Choroid plexus epithelial cell (primary cell): ENCODE measurements around the gene KIAA1755.

Experiments used
- DNase-seq: peaks from one replicate; pipeline ENCODE4 v3.0.0-alpha.2; 2010; ENCODE audit warnings: low read depth
- H3K4me3 ChIP-seq: 2 replicates; pipeline ENCODE4 v1.5.1; 2011; ENCODE audit warnings: low read depth, mild to moderate bottlenecking, control low read depth, low read length, moderate library complexity
- TF ChIP-seq, protein P1 (sequence below): conservative IDR thresholded peaks from 2 replicates; pipeline ENCODE4 v1.5.1; 2011; ENCODE audit warnings: low read depth, mild to moderate bottlenecking, control low read depth, inconsistent platforms, low read length, moderate library complexity

Gene KIAA1755

DNA sequence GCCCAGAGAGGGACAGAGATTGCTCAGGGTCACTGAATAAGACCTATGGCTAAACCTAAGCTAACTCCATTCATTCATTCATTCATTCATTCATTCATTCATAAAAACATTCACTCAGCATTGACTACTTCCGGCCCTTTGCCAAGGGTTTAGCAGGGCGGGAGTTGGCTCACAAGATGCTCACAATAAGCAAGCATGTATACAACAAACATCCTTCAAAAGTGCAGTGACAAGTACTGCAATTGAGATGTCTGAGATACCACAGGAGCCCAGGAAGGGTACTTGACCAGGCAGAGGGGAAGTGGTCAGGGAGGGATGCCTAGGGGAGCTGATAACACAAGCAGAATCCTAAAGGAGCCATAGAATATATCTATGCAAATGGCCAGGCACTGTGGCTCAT, 18.2 kb upstream of the KIAA1755 start:
- DNase-seq = no peak
- TF ChIP-seq, protein P1, sequence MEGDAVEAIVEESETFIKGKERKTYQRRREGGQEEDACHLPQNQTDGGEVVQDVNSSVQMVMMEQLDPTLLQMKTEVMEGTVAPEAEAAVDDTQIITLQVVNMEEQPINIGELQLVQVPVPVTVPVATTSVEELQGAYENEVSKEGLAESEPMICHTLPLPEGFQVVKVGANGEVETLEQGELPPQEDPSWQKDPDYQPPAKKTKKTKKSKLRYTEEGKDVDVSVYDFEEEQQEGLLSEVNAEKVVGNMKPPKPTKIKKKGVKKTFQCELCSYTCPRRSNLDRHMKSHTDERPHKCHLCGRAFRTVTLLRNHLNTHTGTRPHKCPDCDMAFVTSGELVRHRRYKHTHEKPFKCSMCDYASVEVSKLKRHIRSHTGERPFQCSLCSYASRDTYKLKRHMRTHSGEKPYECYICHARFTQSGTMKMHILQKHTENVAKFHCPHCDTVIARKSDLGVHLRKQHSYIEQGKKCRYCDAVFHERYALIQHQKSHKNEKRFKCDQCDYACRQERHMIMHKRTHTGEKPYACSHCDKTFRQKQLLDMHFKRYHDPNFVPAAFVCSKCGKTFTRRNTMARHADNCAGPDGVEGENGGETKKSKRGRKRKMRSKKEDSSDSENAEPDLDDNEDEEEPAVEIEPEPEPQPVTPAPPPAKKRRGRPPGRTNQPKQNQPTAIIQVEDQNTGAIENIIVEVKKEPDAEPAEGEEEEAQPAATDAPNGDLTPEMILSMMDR = no peak
- no peak overlapping the region for H3K4me3 ChIP-seq

DNA sequence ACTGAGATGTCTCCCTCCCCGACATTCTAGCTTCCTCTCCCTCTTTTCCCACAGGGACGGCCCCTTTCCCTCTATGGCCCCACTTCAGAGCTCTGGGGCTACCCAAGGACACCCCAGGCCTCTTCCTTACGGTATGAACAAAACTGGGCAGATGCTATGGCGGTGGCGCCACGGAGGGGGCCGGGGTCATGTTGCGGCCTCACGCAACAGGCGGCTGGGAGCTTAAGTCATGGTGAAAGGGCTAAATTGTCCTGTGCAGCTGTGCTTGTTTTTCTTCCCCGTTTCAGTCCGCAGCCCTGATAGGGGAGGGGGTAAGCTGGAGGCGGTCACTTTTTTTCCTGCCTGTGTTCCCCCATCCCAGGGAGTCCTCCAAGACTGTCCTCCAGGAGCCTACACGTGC, 17.6 kb upstream of the KIAA1755 start:
- peak; percentile 91 for DNase-seq
- TF ChIP-seq, protein P1 = no peak

DNA sequence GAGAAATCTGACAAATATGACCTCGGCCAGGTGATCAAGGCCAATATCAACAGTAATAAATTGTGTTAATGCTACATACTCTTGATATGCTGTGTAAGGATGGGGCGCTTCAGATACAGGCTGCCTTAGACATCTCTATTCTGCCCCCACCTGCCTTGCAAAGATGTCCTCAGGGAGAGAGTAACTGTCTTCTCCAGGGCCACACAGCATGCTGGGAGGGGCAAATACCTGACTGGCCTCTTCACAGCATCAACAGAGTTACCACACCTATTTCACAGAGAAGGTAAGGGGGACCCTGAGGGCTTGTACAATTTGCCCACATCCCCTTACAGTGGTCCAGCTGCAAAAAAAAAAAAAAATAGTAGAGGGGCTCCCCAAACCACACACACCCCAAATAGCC, 17.2 kb upstream of the KIAA1755 start:
- TF ChIP-seq, protein P1 = no peak

More for the DNA sequence above, 17.6 kb upstream of the KIAA1755 start:
- H3K4me3 ChIP-seq = no peak overlapping the region

DNA sequence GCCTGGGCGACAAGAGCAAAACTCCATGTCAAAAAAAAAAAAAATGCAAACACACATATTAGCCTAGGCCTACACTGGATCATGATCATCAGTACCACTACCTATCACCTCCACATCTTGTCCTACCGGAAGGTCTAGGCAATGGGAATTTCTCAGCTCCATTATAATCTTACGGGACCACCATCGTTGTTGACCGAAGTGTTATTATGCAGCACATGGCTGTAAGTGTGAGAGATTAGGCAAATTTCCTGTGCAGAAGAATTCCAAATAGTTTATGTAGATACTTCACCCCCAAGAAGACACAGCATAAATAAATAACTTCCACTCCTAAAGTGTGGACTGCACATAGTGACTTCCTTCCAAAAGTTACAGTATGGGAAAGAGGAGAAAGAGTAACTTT, 16.8 kb upstream of the KIAA1755 start:
- no peak overlapping the region for H3K4me3 ChIP-seq
- no peak for DNase-seq
- TF ChIP-seq, protein P1 = no peak

More for the DNA sequence above, 17.2 kb upstream of the KIAA1755 start:
- H3K4me3 ChIP-seq = no peak overlapping the region
- DNase-seq = no peak

DNA sequence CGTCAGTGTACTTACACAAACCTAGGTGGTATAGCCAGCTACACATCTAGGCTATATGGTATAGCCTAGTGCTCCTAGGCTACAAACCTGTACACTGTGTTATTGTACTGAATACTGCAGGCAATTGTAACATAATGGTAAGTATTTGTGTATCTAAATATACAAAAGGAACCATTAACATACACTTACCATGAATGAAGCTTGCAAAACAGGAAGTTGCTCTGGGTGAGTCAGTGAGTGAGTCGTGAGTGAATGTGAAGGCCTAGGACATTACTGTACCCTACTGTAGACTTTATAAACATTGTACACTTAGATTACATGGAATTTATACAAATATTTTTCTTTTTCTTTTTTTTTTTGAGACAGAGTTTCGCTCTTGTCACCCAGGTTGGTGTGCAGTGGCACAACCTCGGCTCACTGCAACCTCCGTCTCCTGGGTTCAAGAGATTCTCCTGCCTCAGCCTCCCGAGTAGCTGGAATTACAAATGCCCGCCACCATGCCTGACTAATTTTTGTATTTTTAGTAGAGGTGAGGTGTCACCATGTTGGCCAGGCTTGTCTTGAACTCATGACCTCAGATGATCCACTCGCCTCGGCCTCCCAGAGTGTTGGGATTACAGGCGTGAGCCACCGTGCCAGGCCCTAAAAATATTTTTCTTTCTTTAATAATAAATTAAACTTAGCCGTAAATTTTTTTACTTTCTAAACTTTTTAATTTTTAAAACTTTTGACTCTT, 15.4 kb upstream of the KIAA1755 start:
- DNase-seq = peak; percentile 87
- TF ChIP-seq, protein P1 = no peak

DNA sequence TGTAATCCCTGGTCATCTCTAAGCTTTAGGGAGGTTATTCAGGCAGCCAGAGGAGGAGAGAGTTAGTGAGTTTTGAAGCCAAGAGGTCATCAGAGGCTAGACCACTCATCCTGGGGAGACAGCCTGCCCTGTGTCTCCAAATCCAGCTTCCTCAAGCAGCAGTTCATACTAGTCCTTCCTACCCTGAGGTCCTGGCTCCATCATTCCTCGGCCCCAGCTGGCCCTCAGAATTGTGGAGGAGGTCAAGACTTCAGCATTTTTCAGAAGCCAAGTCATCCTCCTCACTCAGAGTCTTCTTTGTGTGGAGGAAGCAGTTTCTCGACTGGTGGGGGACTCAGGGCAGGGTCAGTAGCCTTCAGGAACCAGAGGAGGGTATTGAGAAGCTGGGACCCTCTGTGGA, 12.4 kb upstream of the KIAA1755 start:
- DNase-seq = peak; percentile 91
- TF ChIP-seq, protein P1 = no peak
- no peak overlapping the region for H3K4me3 ChIP-seq

More for the DNA sequence above, 15.4 kb upstream of the KIAA1755 start:
- H3K4me3 ChIP-seq = no peak overlapping the region

DNA sequence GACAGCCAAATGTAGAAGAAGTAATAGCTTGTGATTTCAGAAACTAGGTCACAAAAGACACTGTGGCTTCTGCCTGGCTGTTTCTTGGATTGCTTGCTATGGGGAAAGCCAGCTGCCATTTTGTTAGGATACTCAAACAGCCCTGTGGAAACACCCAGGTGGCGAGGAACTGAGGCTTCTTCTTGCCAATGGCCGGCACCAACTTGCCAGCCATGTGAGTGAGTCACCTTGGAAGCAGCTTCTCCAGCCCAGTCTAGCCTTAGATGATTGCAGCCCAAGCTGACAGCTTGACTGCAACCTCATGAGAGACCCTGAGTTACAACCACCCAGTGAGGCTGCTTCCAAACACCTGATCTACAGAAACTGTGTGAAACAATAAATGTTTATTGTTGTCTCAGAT, 11.9 kb upstream of the KIAA1755 start:
- TF ChIP-seq, protein P1 = no peak
- no peak for DNase-seq
- no peak overlapping the region for H3K4me3 ChIP-seq
